Keratinocyte (primary cell): Measurements from ENCODE around the gene HDGFL2. TPM values are rescaled to one million over a fixed set of nuclear protein-coding genes. Genes with fewer than 3 reads are reported as not detected.

Source experiments
- DNase-seq: peaks from one replicate; pipeline ENCODE4 v3.0.0-alpha.2; 2011; ENCODE audit warnings: low read depth, missing footprints, low spot score
- FAIRE-seq: peaks from 2 replicates; lab custom pipeline; 2011; peaks lifted over from hg19 to GRCh38; lab: Jason Lieb, UNC
- H2AFZ ChIP-seq: 2 replicates; pipeline ENCODE4 v1.6.0; 2012; ENCODE audit warnings: low read length, control low read depth, inconsistent platforms; ENCODE audit not compliant: control insufficient read depth
- H3K27ac ChIP-seq: 2 replicates; pipeline ENCODE4 v1.5.1; 2011; ENCODE audit warnings: low read length; ENCODE audit not compliant: control insufficient read depth, insufficient read depth
- H3K27me3 ChIP-seq: 3 replicates; pipeline ENCODE4 v1.6.0; 2011; ENCODE audit warnings: low read length; ENCODE audit not compliant: control insufficient read depth, insufficient read depth; ENCODE audit errors: extremely low read depth
- H3K36me3 ChIP-seq, 2 experiments: 2 replicates in 1 of 2; 3 replicates in 1 of 2; pipeline ENCODE4 v1.5.1; 2011; ENCODE audit warnings: low read length in 2 of 2, mild to moderate bottlenecking in 1 of 2; ENCODE audit not compliant: control insufficient read depth in 2 of 2, insufficient read depth in 2 of 2; ENCODE audit errors: extremely low read depth in 1 of 2
- H3K4me1 ChIP-seq: 3 replicates; pipeline ENCODE4 v1.5.1; 2011; ENCODE audit warnings: low read length; ENCODE audit not compliant: control insufficient read depth, insufficient read depth; ENCODE audit errors: extremely low read depth
- H3K4me2 ChIP-seq: 3 replicates; pipeline ENCODE4 v1.6.0; 2011; ENCODE audit warnings: low read depth, low read length; ENCODE audit not compliant: control insufficient read depth, insufficient read depth; ENCODE audit errors: extremely low read depth
- H3K4me3 ChIP-seq, 3 experiments: fragments of 200-600 bp in 1 of 3; sonication (generic) in 1 of 3; 2 replicates in 2 of 3; 3 replicates in 1 of 3; pipeline ENCODE4 v1.5.1; 2011 to 2016; ENCODE audit warnings: low read length in 3 of 3, mild to moderate bottlenecking in 3 of 3, control low read depth in 2 of 3, inconsistent platforms in 1 of 3, low read depth in 1 of 3, mixed read lengths in 1 of 3, mixed run types in 1 of 3, moderate library complexity in 1 of 3; ENCODE audit not compliant: control insufficient read depth in 2 of 3, insufficient read depth in 2 of 3; ENCODE audit errors: extremely low read depth in 1 of 3
- H3K79me2 ChIP-seq: 2 replicates; pipeline ENCODE4 v1.6.0; 2012; ENCODE audit warnings: low read length; ENCODE audit not compliant: control insufficient read depth, insufficient read depth
- H3K9ac ChIP-seq: 3 replicates; pipeline ENCODE4 v1.6.0; 2011; ENCODE audit warnings: low read length; ENCODE audit not compliant: control insufficient read depth, insufficient read depth; ENCODE audit errors: extremely low read depth
- H3K9me1 ChIP-seq: 3 replicates; pipeline ENCODE4 v1.6.0; 2011; ENCODE audit warnings: low read length; ENCODE audit not compliant: control insufficient read depth, insufficient read depth; ENCODE audit errors: extremely low read depth
- H3K9me3 ChIP-seq: 2 replicates; pipeline ENCODE4 v1.5.1; 2012; ENCODE audit warnings: low read depth, low read length; ENCODE audit not compliant: control insufficient read depth
- H4K20me1 ChIP-seq: 3 replicates; pipeline ENCODE4 v1.6.0; 2011; ENCODE audit warnings: low read length; ENCODE audit not compliant: control insufficient read depth, insufficient read depth; ENCODE audit errors: extremely low read depth
- EZH2 ChIP-seq: IDR thresholded peaks from one replicate; pipeline ENCODE4 v1.6.1; 2012; ENCODE audit warnings: inconsistent platforms, mild to moderate bottlenecking, low read length, moderate library complexity
- dilution Hi-C: fragments of 300-500 bp; cut with MboI; formaldehyde crosslinking; loops from one replicate; pipeline ENCODE4 v1.7.0; 2020; ENCODE audit warnings: low sequenced_read_pairs; ENCODE audit not compliant: extremely low pct_ligation_motif_present
- polyA plus RNA-seq, 5 experiments: library from polyadenylated mRNA; depleted of rRNA in 3 of 5; stranded (reverse) in 3 of 5; stranded (forward) in 1 of 5; unstranded in 1 of 5; fragments of >200 nt; gene quantifications; 1 replicate in 1 of 5; 2 replicates in 3 of 5; 3 replicates in 1 of 5; pipeline versions ENCODE4 v1.2.1 to v1.2.3, GENCODE V29; 2011 to 2012; ENCODE audit warnings: missing spikeins in 2 of 5, low read depth in 1 of 5, low replicate concordance in 1 of 5
- TF ChIP-seq, protein P1 (sequence below), 3 experiments: IDR thresholded peaks in 1 of 3; conservative IDR thresholded peaks in 1 of 3; optimal IDR thresholded peaks in 1 of 3; 2 replicates in 2 of 3; 3 replicates in 1 of 3; pipeline versions ENCODE3 to v1.5.1; 2011; ENCODE audit warnings: low read length in 3 of 3, mild to moderate bottlenecking in 3 of 3, moderate library complexity in 2 of 3, control low read depth in 1 of 3, inconsistent platforms in 1 of 3; ENCODE audit not compliant: insufficient read depth in 2 of 3; ENCODE audit errors: extremely low read depth in 1 of 3

Gene HDGFL2
- polyA plus RNA-seq, 1 donor (not counting 4 experiments of a cell fraction or from before 2014, with no cell fraction given): 19.5 TPM

GRCh38 chr19:4510435-4511255, 38.5 kb downstream of the HDGFL2 start:
- no peak overlapping the region for H3K27ac ChIP-seq
- H3K27me3 ChIP-seq: no peaks in the 10 kb centered on the region
- H3K9ac ChIP-seq: no peak overlapping the region
- DNase-seq (no peak), FAIRE-seq (no peak)
- peaks cover 8% of the 10 kb centered on the region for H3K4me1 ChIP-seq
- peaks cover 0 to 2% of the 10 kb centered on the region in 2 experiments for H3K36me3 ChIP-seq
- no peak overlapping the region for H2AFZ ChIP-seq
- no peak overlapping the region for H3K4me2 ChIP-seq
- TF ChIP-seq EZH2: no peak
- TF ChIP-seq, protein P1, sequence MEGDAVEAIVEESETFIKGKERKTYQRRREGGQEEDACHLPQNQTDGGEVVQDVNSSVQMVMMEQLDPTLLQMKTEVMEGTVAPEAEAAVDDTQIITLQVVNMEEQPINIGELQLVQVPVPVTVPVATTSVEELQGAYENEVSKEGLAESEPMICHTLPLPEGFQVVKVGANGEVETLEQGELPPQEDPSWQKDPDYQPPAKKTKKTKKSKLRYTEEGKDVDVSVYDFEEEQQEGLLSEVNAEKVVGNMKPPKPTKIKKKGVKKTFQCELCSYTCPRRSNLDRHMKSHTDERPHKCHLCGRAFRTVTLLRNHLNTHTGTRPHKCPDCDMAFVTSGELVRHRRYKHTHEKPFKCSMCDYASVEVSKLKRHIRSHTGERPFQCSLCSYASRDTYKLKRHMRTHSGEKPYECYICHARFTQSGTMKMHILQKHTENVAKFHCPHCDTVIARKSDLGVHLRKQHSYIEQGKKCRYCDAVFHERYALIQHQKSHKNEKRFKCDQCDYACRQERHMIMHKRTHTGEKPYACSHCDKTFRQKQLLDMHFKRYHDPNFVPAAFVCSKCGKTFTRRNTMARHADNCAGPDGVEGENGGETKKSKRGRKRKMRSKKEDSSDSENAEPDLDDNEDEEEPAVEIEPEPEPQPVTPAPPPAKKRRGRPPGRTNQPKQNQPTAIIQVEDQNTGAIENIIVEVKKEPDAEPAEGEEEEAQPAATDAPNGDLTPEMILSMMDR (optimal IDR thresholded peaks at IDR 0.05 in 1 of 3, IDR thresholded peaks at IDR 0.05 in 1 of 3, conservative IDR thresholded peaks at IDR 0.05 in 1 of 3; ENCODE audit: extremely low read depth in 1 of 3, insufficient read depth in 2 of 3, low read length in 3 of 3): no peak
- peaks cover 2% of the 10 kb centered on the region for H3K9me1 ChIP-seq
- no peak overlapping the region for H3K4me3 ChIP-seq
- dilution Hi-C loops: no loop called here
- no peaks in the 10 kb centered on the region for H3K9me3 ChIP-seq
- H4K20me1 ChIP-seq: no peaks in the 10 kb centered on the region
- H3K79me2 ChIP-seq: no peaks in the 10 kb centered on the region

DNA sequence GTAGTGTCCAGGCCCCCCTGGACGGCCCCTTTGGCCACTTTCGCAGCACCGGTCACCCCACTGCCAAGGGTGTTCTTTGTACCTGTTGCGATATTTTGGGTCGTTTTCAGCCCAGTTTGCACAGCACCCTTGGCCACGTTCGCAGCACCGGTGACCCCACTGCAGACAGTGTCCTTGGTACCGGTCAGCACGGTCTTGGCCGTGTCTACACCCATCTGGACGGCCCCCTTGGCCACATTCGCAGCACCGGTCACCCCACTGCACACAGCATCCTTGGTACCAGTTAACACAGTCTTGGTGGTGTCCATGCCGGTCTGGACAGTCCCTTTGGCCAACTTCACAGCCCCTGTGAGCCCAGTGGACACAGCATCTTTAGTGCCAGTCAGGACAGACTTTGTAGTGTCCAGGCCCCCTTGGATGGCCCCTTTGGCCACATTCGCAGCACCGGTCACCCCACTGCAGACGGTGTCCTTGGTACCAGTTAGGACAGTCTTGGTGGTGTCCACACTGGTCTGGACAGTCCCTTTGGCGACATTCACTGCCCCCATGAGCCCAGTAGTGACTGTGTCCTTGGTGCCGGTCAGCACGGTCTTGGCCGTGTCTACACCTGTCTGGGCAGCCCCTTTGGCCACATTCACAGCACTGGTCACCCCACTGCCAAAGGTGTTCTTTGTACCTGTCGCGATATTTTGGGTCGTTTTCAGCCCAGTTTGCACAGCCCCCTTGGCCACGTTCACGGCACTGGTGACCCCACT, 39.4 kb downstream of the HDGFL2 start:
- Histone ChIP-seq H3K27ac (no peak overlapping the region), H3K36me3 (peaks cover 0 to 2% of the 10 kb centered on the region in 2 experiments), H3K4me2 (no peak overlapping the region), H3K9ac (no peak overlapping the region), H3K4me1 (peaks cover 5% of the 10 kb centered on the region), H3K9me1 (no peaks in the 10 kb centered on the region), H3K9me3 (no peaks in the 10 kb centered on the region), H2AFZ (no peak overlapping the region), H3K79me2 (no peaks in the 10 kb centered on the region), H3K4me3 (no peak overlapping the region), H4K20me1 (no peaks in the 10 kb centered on the region), H3K27me3 (no peaks in the 10 kb centered on the region)
- dilution Hi-C loops: no loop called here
- FAIRE-seq: no peak
- no peak for TF ChIP-seq EZH2
- TF ChIP-seq, protein P1 (optimal IDR thresholded peaks at IDR 0.05 in 1 of 3, IDR thresholded peaks at IDR 0.05 in 1 of 3, conservative IDR thresholded peaks at IDR 0.05 in 1 of 3; ENCODE audit: extremely low read depth in 1 of 3, insufficient read depth in 2 of 3, low read length in 3 of 3): no peak
- no peak for DNase-seq
